ENCODE measurements around the gene PFKP. TPM values are rescaled to one million over a fixed set of nuclear protein-coding genes. Genes with fewer than 3 reads are reported as not detected.
A peak's percentile ranks its signal among the peaks of the same experiment; 100 is the strongest.

PFKP gene
- total and polyA plus RNA-seq, 4 donors, result 15.1 to 49.8 (median 31.8) TPM

DNA sequence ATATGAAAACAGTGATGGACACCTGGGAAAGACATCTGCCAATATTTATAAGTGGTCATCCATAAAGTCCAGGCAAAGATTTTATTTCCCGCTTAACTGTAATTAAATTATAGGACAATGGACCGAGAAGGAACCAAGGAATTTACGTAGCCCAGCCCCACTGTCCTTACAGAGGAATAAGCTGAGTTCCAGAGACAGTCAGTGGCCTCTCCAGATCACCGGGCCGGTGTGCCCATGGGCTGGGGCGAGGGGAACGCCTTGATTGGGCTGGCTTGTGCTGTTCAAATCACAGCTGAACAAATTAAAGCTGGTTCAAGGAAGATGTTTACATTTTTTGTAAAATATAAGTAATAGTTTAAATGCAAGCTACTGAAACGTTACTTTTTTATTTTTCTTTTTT, 40.7 kb downstream of the PFKP start:
- 89 to 93% methylated on average over 8 of the region's 8 CpGs for WGBS, 2 donors
- Histone ChIP-seq H3K36me3 (ENCODE audit: control insufficient read depth in 4 of 4, insufficient read depth in 4 of 4, low read length in 4 of 4) (peaks cover 0 to 22% (median 4%) of the 10 kb centered on the region in 4 donors), H3K9ac (ENCODE audit: insufficient read depth in 1 of 2, low read length in 2 of 2) (no peak overlapping the region), H3K27ac (ENCODE audit: low read depth in 1 of 2, low read length in 1 of 2) (peak overlapping the region in 1 of 2 donors; percentile 85), H3K4me3 (no peak overlapping the region), H3K4me1 (ENCODE audit: control insufficient read depth in 5 of 5, insufficient read depth in 5 of 5, low read length in 5 of 5) (peaks cover 0 to 3% (median 0%) of the 10 kb centered on the region in 5 donors), H3K27me3 (ENCODE audit: control insufficient read depth in 3 of 3, insufficient read depth in 3 of 3, low read length in 2 of 3) (no peaks in the 10 kb centered on the region), H3K9me3 (ENCODE audit: control insufficient read depth in 4 of 4, insufficient read depth in 3 of 4, low read length in 3 of 4) (no peaks in the 10 kb centered on the region)
- DNase-seq, result no peak
- ATAC-seq (ENCODE audit: insufficient read depth, low FRiP score), result no peak
- TF ChIP-seq, protein P1, sequence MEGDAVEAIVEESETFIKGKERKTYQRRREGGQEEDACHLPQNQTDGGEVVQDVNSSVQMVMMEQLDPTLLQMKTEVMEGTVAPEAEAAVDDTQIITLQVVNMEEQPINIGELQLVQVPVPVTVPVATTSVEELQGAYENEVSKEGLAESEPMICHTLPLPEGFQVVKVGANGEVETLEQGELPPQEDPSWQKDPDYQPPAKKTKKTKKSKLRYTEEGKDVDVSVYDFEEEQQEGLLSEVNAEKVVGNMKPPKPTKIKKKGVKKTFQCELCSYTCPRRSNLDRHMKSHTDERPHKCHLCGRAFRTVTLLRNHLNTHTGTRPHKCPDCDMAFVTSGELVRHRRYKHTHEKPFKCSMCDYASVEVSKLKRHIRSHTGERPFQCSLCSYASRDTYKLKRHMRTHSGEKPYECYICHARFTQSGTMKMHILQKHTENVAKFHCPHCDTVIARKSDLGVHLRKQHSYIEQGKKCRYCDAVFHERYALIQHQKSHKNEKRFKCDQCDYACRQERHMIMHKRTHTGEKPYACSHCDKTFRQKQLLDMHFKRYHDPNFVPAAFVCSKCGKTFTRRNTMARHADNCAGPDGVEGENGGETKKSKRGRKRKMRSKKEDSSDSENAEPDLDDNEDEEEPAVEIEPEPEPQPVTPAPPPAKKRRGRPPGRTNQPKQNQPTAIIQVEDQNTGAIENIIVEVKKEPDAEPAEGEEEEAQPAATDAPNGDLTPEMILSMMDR (IDR thresholded peaks at IDR 0.05; ENCODE audit: control extremely low read depth, extremely low read depth), result no peak

DNA sequence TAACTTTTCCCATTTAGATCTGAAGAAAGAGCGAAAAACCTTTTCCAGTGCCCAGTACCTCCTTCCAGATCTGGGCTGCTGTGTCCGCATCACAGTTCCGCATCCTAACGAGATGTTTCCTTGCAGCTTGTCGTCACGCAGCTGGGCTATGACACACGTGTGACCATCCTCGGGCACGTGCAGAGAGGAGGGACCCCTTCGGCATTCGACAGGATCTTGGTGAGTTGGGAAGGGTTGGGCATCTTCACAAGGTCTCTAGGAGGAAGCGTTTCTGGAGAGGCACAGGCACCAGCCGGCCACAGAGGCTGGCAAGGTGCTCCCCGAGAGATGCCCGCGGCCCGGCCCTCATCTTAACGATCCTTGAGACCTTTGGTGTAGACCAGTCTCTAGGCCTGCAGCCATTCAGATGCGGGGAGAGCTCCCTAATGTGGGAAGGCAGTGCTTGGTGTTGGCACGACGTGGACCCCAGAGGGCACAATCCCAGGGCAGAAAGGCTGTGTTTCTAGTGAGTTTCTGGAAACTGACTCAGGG, 41.3 kb downstream of the PFKP start:
- peaks cover 0 to under 1% (median 0%) of the 10 kb centered on the region in 5 donors for H3K4me1 ChIP-seq (ENCODE audit: control insufficient read depth in 5 of 5, insufficient read depth in 5 of 5, low read length in 5 of 5)
- H3K4me3 ChIP-seq, result no peak overlapping the region
- WGBS, 2 donors, result 92 to 94% methylated on average over 21 of the region's 21 CpGs
- DNase-seq (no peak), ATAC-seq (ENCODE audit: insufficient read depth, low FRiP score) (no peak)
- H3K27me3 ChIP-seq (ENCODE audit: control insufficient read depth in 3 of 3, insufficient read depth in 3 of 3, low read length in 2 of 3), result no peaks in the 10 kb centered on the region
- H3K27ac ChIP-seq (ENCODE audit: low read depth in 1 of 2, low read length in 1 of 2), result peak overlapping the region in 1 of 2 donors; percentile 27
- H3K36me3 ChIP-seq (ENCODE audit: control insufficient read depth in 4 of 4, insufficient read depth in 4 of 4, low read length in 4 of 4), result peaks cover 0 to 26% (median 4%) of the 10 kb centered on the region in 4 donors
- TF ChIP-seq, protein P1 (IDR thresholded peaks at IDR 0.05; ENCODE audit: control extremely low read depth, extremely low read depth), result no peak
- H3K9me3 ChIP-seq (ENCODE audit: control insufficient read depth in 4 of 4, insufficient read depth in 3 of 4, low read length in 3 of 4), result no peaks in the 10 kb centered on the region
- H3K9ac ChIP-seq (ENCODE audit: insufficient read depth in 1 of 2, low read length in 2 of 2), result no peak overlapping the region

DNA sequence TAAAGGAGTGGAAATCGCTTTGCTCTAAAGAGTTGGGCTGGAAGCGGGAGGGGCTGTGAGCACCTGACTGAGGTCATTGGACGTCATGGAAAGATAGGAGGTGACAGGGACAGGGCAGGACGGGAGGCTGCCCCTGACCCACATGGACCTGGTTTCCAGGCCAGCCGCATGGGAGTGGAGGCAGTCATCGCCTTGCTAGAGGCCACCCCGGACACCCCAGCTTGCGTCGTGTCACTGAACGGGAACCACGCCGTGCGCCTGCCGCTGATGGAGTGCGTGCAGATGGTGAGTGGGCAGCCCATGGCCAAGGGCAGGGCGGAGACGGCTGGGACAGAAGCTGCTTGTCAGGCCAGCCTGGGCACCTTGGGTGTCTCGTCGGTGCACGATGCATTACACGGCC, 41.8 kb downstream of the PFKP start:
- no peak overlapping the region for H3K4me3 ChIP-seq
- H3K36me3 ChIP-seq (ENCODE audit: control insufficient read depth in 4 of 4, insufficient read depth in 4 of 4, low read length in 4 of 4), result peaks cover 0 to 25% (median 4%) of the 10 kb centered on the region in 4 donors
- WGBS, 2 donors, result 97 to 98% methylated on average over 21 of the region's 21 CpGs
- no peak overlapping the region for H3K27ac ChIP-seq (ENCODE audit: low read depth in 1 of 2, low read length in 1 of 2)
- TF ChIP-seq, protein P1 (IDR thresholded peaks at IDR 0.05; ENCODE audit: control extremely low read depth, extremely low read depth), result no peak
- DNase-seq (no peak), ATAC-seq (ENCODE audit: insufficient read depth, low FRiP score) (no peak)
- no peaks in the 10 kb centered on the region for H3K27me3 ChIP-seq (ENCODE audit: control insufficient read depth in 3 of 3, insufficient read depth in 3 of 3, low read length in 2 of 3)
- no peaks in the 10 kb centered on the region for H3K9me3 ChIP-seq (ENCODE audit: control insufficient read depth in 4 of 4, insufficient read depth in 3 of 4, low read length in 3 of 4)
- no peak overlapping the region for H3K9ac ChIP-seq (ENCODE audit: insufficient read depth in 1 of 2, low read length in 2 of 2)
- H3K4me1 ChIP-seq (ENCODE audit: control insufficient read depth in 5 of 5, insufficient read depth in 5 of 5, low read length in 5 of 5), result no peaks in the 10 kb centered on the region

DNA sequence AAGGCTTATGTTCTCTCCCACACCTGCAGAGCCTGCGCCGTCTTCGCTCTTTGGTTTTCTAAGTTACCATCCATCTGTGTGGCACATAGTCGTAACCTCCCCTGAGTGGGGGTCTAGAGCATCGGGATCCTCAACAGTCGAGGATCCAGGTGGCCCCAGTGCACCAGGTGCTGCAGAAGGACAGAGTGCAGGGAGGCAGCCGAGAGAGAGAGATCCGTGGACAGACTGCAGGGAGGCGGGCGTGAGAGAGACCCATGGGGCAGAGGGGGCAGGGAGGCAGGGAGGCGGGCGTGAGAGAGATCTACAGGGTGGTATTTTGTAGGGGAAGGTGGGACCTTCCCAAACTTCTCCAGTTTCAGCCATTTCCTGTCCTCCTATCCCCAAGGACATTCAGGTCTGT, 42.3 kb downstream of the PFKP start:
- ATAC-seq (ENCODE audit: insufficient read depth, low FRiP score) (no peak), DNase-seq (no peak)
- Histone ChIP-seq H3K4me3 (no peak overlapping the region), H3K27ac (ENCODE audit: low read depth in 1 of 2, low read length in 1 of 2) (no peak overlapping the region), H3K4me1 (ENCODE audit: control insufficient read depth in 5 of 5, insufficient read depth in 5 of 5, low read length in 5 of 5) (no peaks in the 10 kb centered on the region), H3K9ac (ENCODE audit: insufficient read depth in 1 of 2, low read length in 2 of 2) (no peak overlapping the region), H3K9me3 (ENCODE audit: control insufficient read depth in 4 of 4, insufficient read depth in 3 of 4, low read length in 3 of 4) (no peaks in the 10 kb centered on the region), H3K27me3 (ENCODE audit: control insufficient read depth in 3 of 3, insufficient read depth in 3 of 3, low read length in 2 of 3) (no peaks in the 10 kb centered on the region), H3K36me3 (ENCODE audit: control insufficient read depth in 4 of 4, insufficient read depth in 4 of 4, low read length in 4 of 4) (peaks cover 0 to 27% (median 6%) of the 10 kb centered on the region in 4 donors)
- TF ChIP-seq, protein P1 (IDR thresholded peaks at IDR 0.05; ENCODE audit: control extremely low read depth, extremely low read depth), result no peak
- 93 to 98% methylated on average over 12 of the region's 12 CpGs for WGBS, 2 donors

Data from lung (tissue), 12 donors.